ENCODE results near the gene SYCE1. TPM values are rescaled to one million over a fixed set of nuclear protein-coding genes. Genes with fewer than 3 reads are reported as not detected.

Gene SYCE1
- polyA plus RNA-seq, 2 donors, result 0.39 to 2.2 TPM

GRCh38 chr10:133536198-133536597 is 29.2 kb downstream of the SYCE1 start:
- Histone ChIP-seq H3K4me1 (ENCODE audit: control insufficient read depth in 2 of 2, insufficient read depth in 2 of 2, low read length in 1 of 2) (peaks cover 0 to 3% of the 10 kb centered on the region in 2 donors), H3K9me3 (ENCODE audit: control insufficient read depth in 2 of 2, insufficient read depth in 1 of 2, low read depth in 1 of 2, low read length in 1 of 2) (peaks cover 0 to 3% of the 10 kb centered on the region in 2 donors), H3K36me3 (ENCODE audit: control insufficient read depth in 2 of 2, insufficient read depth in 2 of 2, low read length in 1 of 2) (peaks cover 2 to 12% of the 10 kb centered on the region in 2 donors), H3K27me3 (ENCODE audit: control insufficient read depth in 1 of 2, insufficient read depth in 2 of 2, low read length in 2 of 2) (no peaks in the 10 kb centered on the region), H3K27ac (ENCODE audit: low read depth in 2 of 2, low read length in 1 of 2) (no peak overlapping the region), H3K4me3 (ENCODE audit: low read depth in 1 of 2, low read length in 2 of 2) (no peak overlapping the region)
- 61 to 65% methylated on average over 4 of the region's 4 CpGs for WGBS, 2 donors

GRCh38 chr10:133534417-133534816 is 31.0 kb downstream of the SYCE1 start:
- H3K27ac ChIP-seq (ENCODE audit: low read depth in 2 of 2, low read length in 1 of 2), result no peak overlapping the region
- peaks cover 2 to 10% of the 10 kb centered on the region in 2 donors for H3K36me3 ChIP-seq (ENCODE audit: control insufficient read depth in 2 of 2, insufficient read depth in 2 of 2, low read length in 1 of 2)
- peaks cover 0 to 3% of the 10 kb centered on the region in 2 donors for H3K9me3 ChIP-seq (ENCODE audit: control insufficient read depth in 2 of 2, insufficient read depth in 1 of 2, low read depth in 1 of 2, low read length in 1 of 2)
- peaks cover 0 to 3% of the 10 kb centered on the region in 2 donors for H3K27me3 ChIP-seq (ENCODE audit: control insufficient read depth in 1 of 2, insufficient read depth in 2 of 2, low read length in 2 of 2)
- no peak overlapping the region for H3K4me3 ChIP-seq (ENCODE audit: low read depth in 1 of 2, low read length in 2 of 2)
- 81 to 89% methylated on average over 7 of the region's 7 CpGs for WGBS, 2 donors
- H3K4me1 ChIP-seq (ENCODE audit: control insufficient read depth in 2 of 2, insufficient read depth in 2 of 2, low read length in 1 of 2), result peaks cover 0 to 9% of the 10 kb centered on the region in 2 donors

GRCh38 chr10:133532871-133533270 is 32.5 kb downstream of the SYCE1 start:
- Histone ChIP-seq H3K4me3 (ENCODE audit: low read depth in 1 of 2, low read length in 2 of 2) (no peak overlapping the region), H3K27ac (ENCODE audit: low read depth in 2 of 2, low read length in 1 of 2) (no peak overlapping the region), H3K9me3 (ENCODE audit: control insufficient read depth in 2 of 2, insufficient read depth in 1 of 2, low read depth in 1 of 2, low read length in 1 of 2) (peaks cover 0 to 3% of the 10 kb centered on the region in 2 donors), H3K27me3 (ENCODE audit: control insufficient read depth in 1 of 2, insufficient read depth in 2 of 2, low read length in 2 of 2) (peaks cover 0 to 3% of the 10 kb centered on the region in 2 donors), H3K36me3 (ENCODE audit: control insufficient read depth in 2 of 2, insufficient read depth in 2 of 2, low read length in 1 of 2) (peaks cover 2 to 7% of the 10 kb centered on the region in 2 donors), H3K4me1 (ENCODE audit: control insufficient read depth in 2 of 2, insufficient read depth in 2 of 2, low read length in 1 of 2) (peaks cover 0 to 16% of the 10 kb centered on the region in 2 donors)
- WGBS, 2 donors, result 78 to 80% methylated on average over 7 of the region's 7 CpGs

- Histone ChIP-seq H3K9me3 (ENCODE audit: control insufficient read depth in 2 of 2, insufficient read depth in 1 of 2, low read depth in 1 of 2, low read length in 1 of 2) (peaks cover 0 to 3% of the 10 kb centered on the region in 2 donors), H3K27me3 (ENCODE audit: control insufficient read depth in 1 of 2, insufficient read depth in 2 of 2, low read length in 2 of 2) (peaks cover 0 to 6% of the 10 kb centered on the region in 2 donors), H3K4me1 (ENCODE audit: control insufficient read depth in 2 of 2, insufficient read depth in 2 of 2, low read length in 1 of 2) (peaks cover 4 to 20% of the 10 kb centered on the region in 2 donors), H3K27ac (ENCODE audit: low read depth in 2 of 2, low read length in 1 of 2) (no peak overlapping the region), H3K36me3 (ENCODE audit: control insufficient read depth in 2 of 2, insufficient read depth in 2 of 2, low read length in 1 of 2) (peaks cover 2 to 4% of the 10 kb centered on the region in 2 donors), H3K4me3 (ENCODE audit: low read depth in 1 of 2, low read length in 2 of 2) (no peak overlapping the region)
- WGBS, 2 donors, result 65 to 66% methylated on average over 9 of the region's 9 CpGs
These were observed 34.9 kb downstream of the SYCE1 start for GRCh38 chr10:133530506-133530905.

GRCh38 chr10:133529576-133529946 is 35.8 kb downstream of the SYCE1 start:
- H3K27me3 ChIP-seq (ENCODE audit: control insufficient read depth in 1 of 2, insufficient read depth in 2 of 2, low read length in 2 of 2), result peaks cover 0 to 6% of the 10 kb centered on the region in 2 donors

GRCh38 chr10:133528845-133529575 is 36.4 kb downstream of the SYCE1 start:
- Histone ChIP-seq H3K9me3 (ENCODE audit: control insufficient read depth in 2 of 2, insufficient read depth in 1 of 2, low read depth in 1 of 2, low read length in 1 of 2) (peaks cover 0 to 5% of the 10 kb centered on the region in 2 donors), H3K36me3 (ENCODE audit: control insufficient read depth in 2 of 2, insufficient read depth in 2 of 2, low read length in 1 of 2) (peaks cover 2 to 4% of the 10 kb centered on the region in 2 donors), H3K4me3 (ENCODE audit: low read depth in 1 of 2, low read length in 2 of 2) (peak overlapping the region; percentile 49 to 71), H3K27ac (ENCODE audit: low read depth in 2 of 2, low read length in 1 of 2) (peak overlapping the region; percentile 56 to 82), H3K4me1 (ENCODE audit: control insufficient read depth in 2 of 2, insufficient read depth in 2 of 2, low read length in 1 of 2) (peaks cover 4 to 20% of the 10 kb centered on the region in 2 donors), H3K27me3 (ENCODE audit: control insufficient read depth in 1 of 2, insufficient read depth in 2 of 2, low read length in 2 of 2) (peaks cover 0 to 6% of the 10 kb centered on the region in 2 donors)
- 2 to 6% methylated on average over 37 of the region's 37 CpGs for WGBS, 2 donors

More at GRCh38 chr10:133529576-133529946, 35.8 kb downstream of the SYCE1 start:
- 10 to 30% methylated on average over 26 of the region's 26 CpGs for WGBS, 2 donors
- Histone ChIP-seq H3K4me1 (ENCODE audit: control insufficient read depth in 2 of 2, insufficient read depth in 2 of 2, low read length in 1 of 2) (peaks cover 4 to 20% of the 10 kb centered on the region in 2 donors), H3K9me3 (ENCODE audit: control insufficient read depth in 2 of 2, insufficient read depth in 1 of 2, low read depth in 1 of 2, low read length in 1 of 2) (peaks cover 0 to 8% of the 10 kb centered on the region in 2 donors), H3K27ac (ENCODE audit: low read depth in 2 of 2, low read length in 1 of 2) (no peak overlapping the region), H3K4me3 (ENCODE audit: low read depth in 1 of 2, low read length in 2 of 2) (peak overlapping the region; percentile 49 to 71), H3K36me3 (ENCODE audit: control insufficient read depth in 2 of 2, insufficient read depth in 2 of 2, low read length in 1 of 2) (peaks cover 2 to 4% of the 10 kb centered on the region in 2 donors)

- peaks cover 4 to 18% of the 10 kb centered on the region in 2 donors for H3K4me1 ChIP-seq (ENCODE audit: control insufficient read depth in 2 of 2, insufficient read depth in 2 of 2, low read length in 1 of 2)
- peaks cover 2 to 4% of the 10 kb centered on the region in 2 donors for H3K36me3 ChIP-seq (ENCODE audit: control insufficient read depth in 2 of 2, insufficient read depth in 2 of 2, low read length in 1 of 2)
- WGBS, 2 donors, result 3 to 6% methylated on average over 50 of the region's 50 CpGs
- H3K27me3 ChIP-seq (ENCODE audit: control insufficient read depth in 1 of 2, insufficient read depth in 2 of 2, low read length in 2 of 2), result peaks cover 0 to 6% of the 10 kb centered on the region in 2 donors
- H3K4me3 ChIP-seq (ENCODE audit: low read depth in 1 of 2, low read length in 2 of 2), result peak overlapping the region; percentile 49 to 71
- H3K27ac ChIP-seq (ENCODE audit: low read depth in 2 of 2, low read length in 1 of 2), result peak overlapping the region; percentile 77 to 82
- H3K9me3 ChIP-seq (ENCODE audit: control insufficient read depth in 2 of 2, insufficient read depth in 1 of 2, low read depth in 1 of 2, low read length in 1 of 2), result peaks cover 0 to 8% of the 10 kb centered on the region in 2 donors
These were observed 37.0 kb downstream of the SYCE1 start for GRCh38 chr10:133528296-133528844.

GRCh38 chr10:133527771-133528271 is 37.6 kb downstream of the SYCE1 start:
- peaks cover 0 to 6% of the 10 kb centered on the region in 2 donors for H3K27me3 ChIP-seq (ENCODE audit: control insufficient read depth in 1 of 2, insufficient read depth in 2 of 2, low read length in 2 of 2)
- WGBS, 2 donors, result 6 to 11% methylated on average over 51 of the region's 51 CpGs
- peak overlapping the region; percentile 49 to 71 for H3K4me3 ChIP-seq (ENCODE audit: low read depth in 1 of 2, low read length in 2 of 2)
- peaks cover 4 to 18% of the 10 kb centered on the region in 2 donors for H3K4me1 ChIP-seq (ENCODE audit: control insufficient read depth in 2 of 2, insufficient read depth in 2 of 2, low read length in 1 of 2)
- peaks cover 0 to 8% of the 10 kb centered on the region in 2 donors for H3K9me3 ChIP-seq (ENCODE audit: control insufficient read depth in 2 of 2, insufficient read depth in 1 of 2, low read depth in 1 of 2, low read length in 1 of 2)
- peaks cover 2 to 3% of the 10 kb centered on the region in 2 donors for H3K36me3 ChIP-seq (ENCODE audit: control insufficient read depth in 2 of 2, insufficient read depth in 2 of 2, low read length in 1 of 2)
- H3K27ac ChIP-seq (ENCODE audit: low read depth in 2 of 2, low read length in 1 of 2), result peak overlapping the region; percentile 77 to 82

- Histone ChIP-seq H3K27ac (ENCODE audit: low read depth in 2 of 2, low read length in 1 of 2) (peak within 1 kb of the TSS; percentile 77 to 82), H3K36me3 (ENCODE audit: control insufficient read depth in 2 of 2, insufficient read depth in 2 of 2, low read length in 1 of 2) (peaks cover 0 to 2% of the 10 kb centered on the region in 2 donors), H3K9me3 (ENCODE audit: control insufficient read depth in 2 of 2, insufficient read depth in 1 of 2, low read depth in 1 of 2, low read length in 1 of 2) (peaks cover 0 to 8% of the 10 kb centered on the region in 2 donors), H3K27me3 (ENCODE audit: control insufficient read depth in 1 of 2, insufficient read depth in 2 of 2, low read length in 2 of 2) (peaks cover 0 to 6% of the 10 kb centered on the region in 2 donors), H3K4me3 (ENCODE audit: low read depth in 1 of 2, low read length in 2 of 2) (peak within 1 kb of the TSS; percentile 49 to 71), H3K4me1 (ENCODE audit: control insufficient read depth in 2 of 2, insufficient read depth in 2 of 2, low read length in 1 of 2) (peaks cover 4 to 18% of the 10 kb centered on the region in 2 donors)
- 51 to 65% methylated on average over 16 of the region's 16 CpGs for WGBS, 2 donors
These were observed 38.3 kb downstream of the SYCE1 start, which contains the start of gene CYP2E1 for GRCh38 chr10:133526957-133527588. Gene CYP2E1, plus strand, starts transcription at chr10:133527363. Its CDS starts 33 bp downstream, at chr10:133527396.

All from esophagus (tissue), 2 donors.